ENCODE data around the gene MAP3K9. TPM values are rescaled to one million over a fixed set of nuclear protein-coding genes. Genes with fewer than 3 reads are reported as not detected.

Gene MAP3K9
- total RNA-seq, 4 donors from 2014 or later: 0.29 to 2.8 (median 1.2) TPM

- no peaks in the 10 kb centered on the region for H3K9me3 ChIP-seq
- no peak overlapping the region for H3K4me3 ChIP-seq
- no peaks in the 10 kb centered on the region for H3K4me1 ChIP-seq
- no peaks in the 10 kb centered on the region for H3K27me3 ChIP-seq
- DNase-seq: no peak
- TF ChIP-seq CTCF (IDR thresholded peaks at IDR 0.05): no peak
- no peak for TF ChIP-seq POLR2A (IDR thresholded peaks at IDR 0.05)
- H3K36me3 ChIP-seq: no peaks in the 10 kb centered on the region
- H3K27ac ChIP-seq: no peak overlapping the region
- intact Hi-C loops (cut with DNase I; ENCODE audit: low total_unique reads): no loop called here
Observed at GRCh38 chr14:70713511-70713916, 95.8 kb downstream of the MAP3K9 start.

GRCh38 chr14:70713096-70713495 lies 96.2 kb downstream of the MAP3K9 start:
- TF ChIP-seq CTCF (IDR thresholded peaks at IDR 0.05) (no peak), POLR2A (IDR thresholded peaks at IDR 0.05) (no peak)
- H3K36me3 ChIP-seq: no peaks in the 10 kb centered on the region
- no peak overlapping the region for H3K27ac ChIP-seq
- no peaks in the 10 kb centered on the region for H3K9me3 ChIP-seq
- intact Hi-C loops (cut with DNase I; ENCODE audit: low total_unique reads): no loop called here
- no peak overlapping the region for H3K4me3 ChIP-seq
- no peaks in the 10 kb centered on the region for H3K4me1 ChIP-seq
- no peaks in the 10 kb centered on the region for H3K27me3 ChIP-seq
- DNase-seq: no peak

GRCh38 chr14:70711451-70711850 lies 97.9 kb downstream of the MAP3K9 start:
- DNase-seq: no peak
- intact Hi-C loops (cut with DNase I; ENCODE audit: low total_unique reads): no loop called here

GRCh38 chr14:70709726-70710382 lies 99.5 kb downstream of the MAP3K9 start:
- H3K27me3 ChIP-seq: no peaks in the 10 kb centered on the region
- no peaks in the 10 kb centered on the region for H3K9me3 ChIP-seq
- H3K36me3 ChIP-seq: no peaks in the 10 kb centered on the region
- intact Hi-C loops (cut with DNase I; ENCODE audit: low total_unique reads): no loop called here
- TF ChIP-seq CTCF (IDR thresholded peaks at IDR 0.05) (no peak), POLR2A (IDR thresholded peaks at IDR 0.05) (no peak)
- DNase-seq: no peak
- H3K4me3 ChIP-seq: no peak overlapping the region
- H3K27ac ChIP-seq: no peak overlapping the region
- H3K4me1 ChIP-seq: no peaks in the 10 kb centered on the region

More at GRCh38 chr14:70711451-70711850, 97.9 kb downstream of the MAP3K9 start:
- Histone ChIP-seq H3K4me3 (no peak overlapping the region), H3K4me1 (no peaks in the 10 kb centered on the region), H3K36me3 (no peaks in the 10 kb centered on the region), H3K27ac (no peak overlapping the region), H3K27me3 (no peaks in the 10 kb centered on the region), H3K9me3 (no peaks in the 10 kb centered on the region)
- TF ChIP-seq CTCF (IDR thresholded peaks at IDR 0.05) (no peak), POLR2A (IDR thresholded peaks at IDR 0.05) (no peak)

- H3K9me3 ChIP-seq: no peaks in the 10 kb centered on the region
- no peak overlapping the region for H3K27ac ChIP-seq
- no peaks in the 10 kb centered on the region for H3K36me3 ChIP-seq
- TF ChIP-seq POLR2A (IDR thresholded peaks at IDR 0.05) (no peak), CTCF (IDR thresholded peaks at IDR 0.05) (no peak)
- DNase-seq: no peak
- H3K27me3 ChIP-seq: no peaks in the 10 kb centered on the region
- no peaks in the 10 kb centered on the region for H3K4me1 ChIP-seq
- intact Hi-C loops (cut with DNase I; ENCODE audit: low total_unique reads): no loop called here
- H3K4me3 ChIP-seq: no peak overlapping the region
Observed at GRCh38 chr14:70708717-70709570, 100.4 kb downstream of the MAP3K9 start.
